GM18505 (cell line): Measurements from ENCODE around the gene IFFO2.
"Not testable (repeated sequence)": the region's sequence is repeated elsewhere in the genome, so short reads cannot be mapped to it uniquely, and the experiment has no call there.

ENCODE experiments used
- ATAC-seq: cut with Tn5 transposase; IDR thresholded peaks from one replicate; pipeline ENCODE4 v1.9.1; 2021; ENCODE audit not compliant: unreplicated experiment
- POLR2A ChIP-seq: IDR thresholded peaks from 4 replicates; pipeline ENCODE4 v1.6.1; 2011; ENCODE audit warnings: borderline replicate concordance; ENCODE audit not compliant: insufficient read depth, insufficient read length; ENCODE audit errors: extremely low read depth

IFFO2 gene

DNA sequence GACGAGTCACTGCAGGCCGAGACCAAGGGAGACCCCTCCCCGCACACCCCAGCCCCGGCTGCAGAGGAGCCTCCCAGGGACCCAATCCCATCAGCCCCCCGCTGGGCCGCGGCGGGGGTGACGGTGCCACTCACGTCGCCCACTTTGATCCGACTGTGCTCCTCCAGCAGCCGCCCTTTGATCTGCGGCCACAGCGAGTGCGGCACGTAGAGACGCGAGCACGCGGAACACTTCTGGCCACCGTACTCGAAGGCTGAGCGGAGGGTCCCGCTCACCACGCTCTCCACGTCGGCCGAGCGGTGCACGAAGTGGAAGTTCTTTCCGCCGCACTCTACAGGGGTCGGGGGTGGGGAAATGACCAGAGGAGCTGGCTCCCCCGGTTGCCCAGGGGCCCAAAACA is 79.2 kb downstream of the IFFO2 start:
- TF ChIP-seq POLR2A, result no peak
- ATAC-seq, result no peak

DNA sequence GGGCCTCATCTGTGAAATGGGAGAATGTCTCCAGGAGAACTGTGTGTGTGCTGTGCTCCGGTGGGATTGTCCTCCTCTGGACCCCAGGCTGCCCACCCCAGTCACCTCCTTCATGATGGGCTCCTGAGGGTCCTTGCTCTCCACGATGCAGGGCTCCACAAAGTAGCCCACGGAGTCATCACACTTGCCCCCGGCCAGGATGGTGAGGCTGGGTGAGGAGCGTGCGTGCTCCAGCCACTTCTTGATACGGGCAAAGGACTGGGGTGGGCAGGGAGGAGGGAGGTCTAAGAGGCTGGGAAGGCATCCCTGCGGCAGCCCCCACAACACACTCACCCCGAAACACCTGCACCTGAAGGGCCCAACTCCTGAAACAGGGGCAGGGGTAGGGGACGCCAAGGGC is 80.3 kb downstream of the IFFO2 start:
- no peak for TF ChIP-seq POLR2A
- no peak for ATAC-seq

DNA sequence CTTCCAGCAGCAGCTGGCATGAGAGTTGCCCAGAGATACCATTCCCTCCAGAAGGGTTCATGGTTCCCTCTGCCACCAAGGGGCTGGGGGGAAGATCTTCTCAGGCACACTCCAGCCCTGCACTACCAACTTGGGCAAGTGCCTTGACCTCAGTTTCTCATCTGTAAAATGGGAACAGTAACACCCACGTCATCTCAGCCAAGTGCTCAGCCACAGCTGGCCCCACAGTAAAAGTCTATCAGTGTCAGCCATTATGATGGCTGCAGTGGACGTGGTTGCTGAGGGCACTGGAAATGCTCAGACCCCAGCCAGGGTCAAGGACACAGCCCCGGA is 80.7 kb downstream of the IFFO2 start:
- no peak for TF ChIP-seq POLR2A
- no peak for ATAC-seq

DNA sequence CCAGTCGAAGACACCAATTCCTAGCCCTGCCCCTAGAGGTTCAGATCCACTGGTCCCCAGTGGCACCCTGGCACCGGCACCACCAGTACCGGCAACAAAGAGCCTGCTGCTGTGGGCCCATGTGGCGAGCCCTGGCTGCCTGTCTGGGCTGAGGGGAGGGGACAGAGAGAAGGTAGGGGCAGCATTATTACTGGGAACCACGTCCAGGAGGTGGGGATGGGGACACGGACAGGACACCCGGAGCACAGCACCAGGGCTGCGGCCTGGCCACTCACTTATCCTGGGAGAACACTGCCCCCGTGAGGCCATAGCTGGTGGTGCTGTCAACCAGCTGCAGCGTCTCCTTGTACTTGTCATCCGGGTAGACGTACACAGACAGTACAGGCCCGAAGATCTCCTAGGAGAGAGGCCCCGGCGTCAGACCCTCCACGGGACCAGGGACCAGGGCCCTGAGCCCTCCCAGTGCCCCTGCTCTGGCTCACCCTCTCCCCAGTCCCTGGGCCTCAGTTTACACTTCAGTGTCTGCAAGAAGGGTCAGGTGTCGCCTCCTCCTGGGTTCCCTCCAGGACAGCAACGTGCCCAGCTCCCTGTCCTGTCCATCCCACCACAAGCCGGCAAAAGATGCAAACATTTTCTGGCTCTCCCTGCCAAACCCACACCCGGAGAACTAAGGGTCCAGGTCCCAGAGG is 81.2 kb downstream of the IFFO2 start:
- ATAC-seq, result no peak
- no peak for TF ChIP-seq POLR2A

DNA sequence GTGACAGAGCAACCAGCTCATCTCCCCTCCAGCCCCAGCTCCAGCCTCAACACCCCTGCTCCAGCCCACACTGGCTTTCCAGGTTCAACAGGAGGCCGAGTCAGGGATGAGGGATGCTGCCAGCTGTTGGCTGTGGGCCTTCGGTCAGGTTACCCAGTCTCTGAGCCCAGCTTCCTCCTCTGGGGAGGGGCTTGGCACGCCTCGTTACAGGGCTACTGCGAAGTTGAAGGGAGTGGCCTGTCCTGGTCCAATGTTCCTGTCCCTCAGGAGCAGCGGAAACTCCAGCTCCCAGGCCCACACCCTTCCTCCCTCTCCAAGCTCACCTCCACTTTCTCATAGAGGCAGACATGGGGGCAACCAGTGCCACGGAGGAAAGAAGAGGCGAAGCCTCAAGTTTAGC is 81.9 kb downstream of the IFFO2 start:
- no peak for TF ChIP-seq POLR2A
- no peak for ATAC-seq

DNA sequence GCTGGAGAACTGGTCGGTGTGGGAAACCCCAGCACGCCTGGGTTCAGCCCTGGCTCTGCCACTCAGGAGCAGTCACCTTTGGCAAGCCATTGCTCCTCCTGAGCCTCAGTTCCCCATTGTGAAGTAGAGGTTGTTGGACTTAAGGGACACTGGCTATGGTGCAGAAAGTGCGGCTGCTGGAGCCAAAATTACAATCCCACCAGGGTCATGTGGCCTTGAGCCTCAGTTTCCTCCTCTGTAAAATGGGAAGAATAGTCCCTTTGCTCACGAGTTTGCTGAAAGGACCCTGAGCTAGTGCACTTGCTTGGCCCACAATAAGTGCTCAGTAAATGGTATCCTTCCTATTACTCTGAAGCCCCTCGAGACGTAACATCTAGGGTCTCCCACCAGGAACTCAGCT is 82.4 kb downstream of the IFFO2 start:
- no peak for ATAC-seq
- TF ChIP-seq POLR2A, result no peak

DNA sequence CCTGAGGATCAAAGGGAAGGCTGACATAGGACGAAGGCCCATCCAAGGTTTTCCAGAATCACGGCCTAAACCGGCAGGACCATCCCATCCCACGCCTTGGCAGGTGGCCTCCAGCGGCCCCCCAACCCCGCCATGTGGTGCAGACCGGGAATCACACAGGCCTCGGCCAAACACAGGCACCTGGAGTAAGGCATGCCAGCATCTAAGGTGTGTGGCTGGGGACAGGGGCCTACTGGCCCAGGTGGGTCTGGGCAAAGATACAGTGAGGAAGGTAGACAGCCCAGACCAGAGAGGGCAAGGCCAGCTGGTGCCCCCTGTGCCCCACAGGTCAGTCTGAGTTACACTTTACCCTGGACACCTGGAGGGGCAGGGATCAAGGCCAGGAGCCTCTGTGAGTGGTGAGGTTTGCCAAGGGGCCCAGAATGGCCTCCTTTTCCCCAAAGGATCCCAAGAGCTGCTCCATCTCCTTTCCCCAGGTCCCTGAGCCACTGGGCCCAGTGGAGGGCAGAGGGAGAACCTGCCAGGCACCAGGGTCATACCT is 84.3 kb downstream of the IFFO2 start:
- TF ChIP-seq POLR2A, result no peak
- no peak for ATAC-seq

DNA sequence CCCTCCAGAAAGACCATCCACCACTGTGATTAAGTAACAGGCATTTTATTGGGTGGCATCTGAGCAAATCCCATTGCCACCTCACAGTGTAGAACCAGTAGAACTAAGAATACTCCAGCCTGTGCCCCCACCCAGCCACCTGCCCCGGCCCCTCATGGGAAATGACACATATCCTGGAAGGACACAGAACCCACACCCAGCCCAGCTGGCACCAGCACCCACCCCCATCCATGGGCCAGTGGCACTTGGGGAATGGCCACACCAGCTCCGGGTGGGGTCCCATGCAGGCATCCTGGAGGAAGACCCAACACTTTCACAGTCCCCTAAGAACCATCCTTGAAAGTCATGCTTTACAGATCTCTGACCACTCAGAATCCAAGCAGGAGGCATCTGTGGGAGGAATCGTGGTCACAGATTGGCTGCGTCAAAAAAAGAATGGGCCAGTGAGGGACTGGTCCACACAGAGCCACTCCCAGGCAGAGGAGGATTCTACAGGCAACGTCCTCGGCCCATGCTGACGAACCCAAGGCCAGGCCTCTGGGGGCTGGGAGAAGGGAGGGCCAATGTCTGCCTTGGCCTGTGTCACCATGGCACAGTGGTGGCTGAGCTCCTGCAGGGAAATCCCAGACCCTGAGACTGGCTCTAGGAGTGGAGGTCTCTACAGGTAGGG is 84.9 kb downstream of the IFFO2 start:
- no peak for TF ChIP-seq POLR2A
- no peak for ATAC-seq

DNA sequence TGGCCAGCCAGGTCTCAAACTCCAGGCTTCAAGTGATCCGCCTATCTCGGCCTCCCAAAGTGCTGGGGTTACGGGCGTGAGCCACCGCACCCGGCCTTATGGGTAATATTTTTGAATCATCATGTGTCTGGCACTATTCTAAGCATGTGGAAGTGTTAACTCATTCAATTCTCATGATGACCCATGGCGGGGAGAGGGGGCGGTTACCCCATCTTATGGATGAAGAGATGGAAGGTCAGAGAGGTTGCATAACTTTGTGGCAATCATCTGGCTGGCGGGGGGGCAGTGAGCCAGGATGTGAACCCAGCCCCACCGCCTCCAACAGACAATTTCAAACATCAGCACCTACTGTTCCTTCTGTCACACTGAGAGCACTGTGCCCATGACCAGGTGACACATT is 85.5 kb downstream of the IFFO2 start:
- TF ChIP-seq POLR2A, result no peak

DNA sequence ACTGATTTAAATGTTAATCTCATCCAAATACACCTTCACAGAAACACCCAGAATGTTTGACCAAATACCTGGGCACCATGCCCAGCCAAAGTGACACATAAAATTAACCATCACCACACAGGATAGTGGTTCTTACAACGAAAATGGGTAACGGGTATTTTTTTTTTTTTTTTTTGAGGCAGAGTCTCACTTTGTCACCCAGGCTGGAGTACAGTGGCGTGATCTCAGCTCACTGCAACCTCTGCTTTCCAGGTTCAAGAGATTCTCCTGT is 85.9 kb downstream of the IFFO2 start:
- ATAC-seq, result not testable (repeated sequence)

More for the DNA sequence above, 85.5 kb downstream of the IFFO2 start:
- ATAC-seq, result no peak

DNA sequence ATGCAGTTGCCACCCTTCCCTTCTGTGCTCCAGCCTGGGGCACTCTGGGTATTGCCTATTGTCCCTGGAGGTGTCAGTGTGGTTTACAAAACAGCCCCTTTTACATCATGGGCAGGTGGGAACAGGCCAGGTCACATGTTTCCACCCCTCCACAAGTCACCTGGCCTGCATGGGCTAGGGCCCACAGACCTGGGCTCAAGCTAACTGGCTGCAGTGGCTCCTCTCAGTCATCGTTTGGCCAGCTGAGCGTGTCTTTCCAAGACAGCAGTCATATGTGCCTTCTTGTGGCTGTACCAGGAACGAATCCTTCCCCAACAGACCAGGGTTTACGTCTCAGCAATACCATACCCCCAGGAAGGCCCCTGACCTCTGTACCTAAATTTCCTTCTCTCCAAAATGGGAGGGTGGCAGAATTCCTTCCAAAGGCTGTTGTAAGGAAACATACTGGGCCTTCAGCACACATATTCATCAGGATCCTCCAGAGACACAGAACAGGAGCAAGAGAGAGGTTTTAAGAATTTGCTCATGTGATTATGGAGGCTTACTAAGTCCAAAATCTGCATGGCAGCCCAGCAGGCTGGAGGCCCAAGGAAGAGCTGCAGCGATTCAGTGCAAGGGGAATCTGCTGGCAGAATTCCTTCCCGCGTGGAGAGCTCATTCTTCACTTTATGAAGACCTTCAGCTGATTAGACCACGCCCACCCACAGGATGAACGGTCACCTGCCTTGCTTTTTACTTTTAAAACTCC is 86.5 kb downstream of the IFFO2 start:
- ATAC-seq, result no peak
- TF ChIP-seq POLR2A, result no peak

DNA sequence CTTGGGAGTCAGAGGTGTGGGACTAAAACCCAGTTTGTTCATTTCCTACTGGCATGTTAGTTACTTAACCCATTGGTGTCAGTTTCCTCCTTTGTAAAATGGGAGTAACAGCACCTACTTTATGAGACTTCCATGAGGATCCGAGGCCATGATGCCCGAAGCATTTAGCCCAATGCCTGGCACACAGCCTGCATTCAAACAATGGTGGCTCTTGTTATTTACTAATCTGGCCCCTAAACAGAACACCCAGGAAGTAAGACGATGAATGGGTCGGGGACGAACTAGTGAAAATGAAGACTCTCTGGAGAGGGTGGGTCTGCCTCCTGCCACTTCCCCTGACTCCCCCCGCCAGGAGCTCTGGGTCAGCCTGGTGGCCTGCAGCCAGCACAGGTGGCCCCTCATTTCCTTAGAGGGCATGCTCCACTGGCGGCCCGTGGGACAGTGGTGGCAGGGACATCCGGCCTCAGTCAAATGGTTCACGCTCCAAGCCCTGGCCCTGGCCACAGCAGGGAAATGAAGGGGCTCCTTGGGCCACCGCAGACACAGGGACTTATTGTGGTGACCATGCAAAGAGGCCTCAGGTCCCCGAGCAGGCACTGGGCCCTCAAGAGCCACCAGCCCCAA is 87.6 kb downstream of the IFFO2 start:
- TF ChIP-seq POLR2A, result no peak
- no peak for ATAC-seq

DNA sequence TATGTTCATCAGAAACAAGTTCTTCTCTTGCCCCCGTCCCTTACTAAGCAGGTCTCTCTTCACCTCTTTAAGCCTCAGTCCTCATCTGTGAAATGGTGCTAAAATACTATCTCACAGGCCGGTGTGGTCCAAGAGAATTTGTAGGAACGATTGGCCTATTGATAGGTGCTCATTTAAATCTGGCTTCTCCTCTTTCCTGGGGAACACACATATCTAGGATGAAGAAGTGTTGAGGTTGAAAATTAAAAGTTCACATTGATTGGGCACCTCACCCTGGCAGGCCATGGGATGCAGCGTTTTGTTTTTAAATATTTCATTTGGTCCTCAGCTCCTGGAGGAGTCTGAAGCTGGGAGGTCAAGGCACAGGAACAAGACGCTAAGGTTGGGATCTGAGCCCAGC is 88.1 kb downstream of the IFFO2 start:
- no peak for ATAC-seq

DNA sequence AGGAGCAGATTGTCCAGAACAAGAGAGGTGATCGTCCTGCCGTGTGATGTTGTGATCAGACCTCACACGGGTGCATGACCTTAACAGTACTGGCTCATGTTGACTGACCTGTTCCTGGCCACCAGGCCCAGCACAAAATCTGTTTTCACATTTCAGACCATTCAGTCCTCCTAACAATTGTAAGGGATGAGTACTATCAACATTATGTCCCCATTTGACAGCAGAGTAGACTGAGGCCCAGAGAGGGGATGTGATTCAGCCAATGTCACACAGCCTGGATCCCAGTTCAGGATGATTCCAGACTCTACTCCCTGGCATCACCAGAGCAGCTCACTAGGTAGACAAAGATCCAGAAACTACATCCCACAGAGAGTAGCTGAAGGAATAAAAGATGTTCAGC is 89.6 kb downstream of the IFFO2 start:
- TF ChIP-seq POLR2A, result no peak
- no peak for ATAC-seq

More for the DNA sequence above, 88.1 kb downstream of the IFFO2 start:
- TF ChIP-seq POLR2A, result no peak

DNA sequence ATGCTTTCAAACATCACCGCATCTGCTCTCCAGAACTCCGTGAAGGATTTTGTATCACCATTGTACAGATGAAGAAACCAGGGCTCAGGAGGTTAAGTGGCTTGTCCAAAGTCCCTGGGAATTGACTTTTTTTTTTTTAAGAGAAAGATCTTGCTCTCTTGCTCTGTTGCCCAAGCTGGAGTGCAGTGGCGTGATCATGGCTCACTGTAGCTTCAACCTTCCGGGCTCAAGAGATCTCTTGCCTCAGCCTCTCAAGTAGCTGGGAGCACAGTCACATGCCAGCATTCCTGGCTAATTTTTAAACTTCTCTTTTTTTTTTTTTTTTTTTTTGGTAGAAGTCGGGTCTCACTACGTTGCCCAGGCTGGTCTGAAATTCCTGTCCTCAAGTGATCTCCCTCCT is 90.2 kb downstream of the IFFO2 start:
- TF ChIP-seq POLR2A, result no peak

DNA sequence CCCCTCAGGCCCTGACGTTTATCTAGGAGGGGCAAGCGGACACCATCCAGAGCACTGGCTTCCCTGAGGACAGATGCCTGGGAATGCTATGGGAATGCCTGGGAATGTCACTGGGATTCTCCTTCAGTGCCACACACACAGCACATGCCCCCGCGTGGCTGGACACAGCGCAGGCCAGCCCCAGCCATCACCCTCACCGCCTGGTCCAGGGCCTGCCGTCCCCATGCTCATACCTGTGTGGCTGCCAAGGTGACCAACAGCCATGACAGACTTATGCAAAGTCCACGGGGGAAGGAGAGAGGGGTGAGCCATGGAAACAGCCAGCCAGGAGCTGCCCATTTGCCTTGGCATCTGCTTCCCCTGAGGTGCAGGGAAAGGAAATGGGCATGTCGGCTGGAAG is 91.3 kb downstream of the IFFO2 start:
- ATAC-seq, result no peak
- TF ChIP-seq POLR2A, result no peak

More for the DNA sequence above, 90.2 kb downstream of the IFFO2 start:
- ATAC-seq, result no peak
